Central memory CD4-positive, alpha-beta T cell (primary cell): ENCODE results near the gene PRKCSH.
A peak's percentile ranks its signal among the peaks of the same experiment; 100 is the strongest.
"Not testable (repeated sequence)": the region's sequence is repeated elsewhere in the genome, so short reads cannot be mapped to it uniquely, and the experiment has no call there.

ENCODE experiments used
- DNase-seq: peaks from one replicate; pipeline ENCODE4 v3.0.0; 2022

PRKCSH gene

GRCh38 chr19:11451327-11451870 is 16.0 kb downstream of the PRKCSH start:
- no peak for DNase-seq

GRCh38 chr19:11451871-11452619 is 16.6 kb downstream of the PRKCSH start:
- DNase-seq: no peak

DNA sequence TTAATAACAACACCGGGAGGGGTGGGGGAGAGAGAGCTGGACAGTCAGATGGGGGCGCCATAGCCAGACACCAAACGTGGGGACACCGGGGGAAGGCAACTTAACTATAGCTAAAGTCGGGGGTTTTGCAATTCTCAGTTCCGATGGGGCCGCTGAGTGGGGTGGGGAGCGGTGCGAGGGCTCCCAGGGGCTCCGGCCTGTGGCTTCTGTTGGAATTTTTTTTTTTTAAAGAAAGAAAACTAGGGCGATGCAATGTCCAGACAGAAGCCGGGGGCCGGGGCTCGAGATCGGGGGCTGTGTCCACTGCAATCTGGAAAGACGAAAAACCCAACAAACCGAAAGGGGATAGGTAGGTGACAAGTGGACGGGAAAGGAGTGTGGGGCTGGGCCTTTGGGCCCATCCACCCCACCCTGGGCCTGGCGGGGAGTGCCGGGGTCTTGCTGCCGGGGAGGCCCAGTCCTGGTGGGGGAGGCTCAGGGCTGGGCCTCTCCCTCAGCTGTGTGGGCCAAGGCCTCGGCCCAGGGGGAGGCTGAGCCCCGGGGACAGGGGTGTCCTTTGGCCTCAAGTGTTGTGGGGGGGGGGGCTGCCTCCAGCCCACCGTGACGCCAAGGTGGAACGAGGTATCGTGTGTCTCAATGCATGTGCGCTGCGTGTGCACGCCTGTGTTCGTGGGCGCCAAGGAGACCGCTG is 17.3 kb downstream of the PRKCSH start:
- DNase-seq: no peak

DNA sequence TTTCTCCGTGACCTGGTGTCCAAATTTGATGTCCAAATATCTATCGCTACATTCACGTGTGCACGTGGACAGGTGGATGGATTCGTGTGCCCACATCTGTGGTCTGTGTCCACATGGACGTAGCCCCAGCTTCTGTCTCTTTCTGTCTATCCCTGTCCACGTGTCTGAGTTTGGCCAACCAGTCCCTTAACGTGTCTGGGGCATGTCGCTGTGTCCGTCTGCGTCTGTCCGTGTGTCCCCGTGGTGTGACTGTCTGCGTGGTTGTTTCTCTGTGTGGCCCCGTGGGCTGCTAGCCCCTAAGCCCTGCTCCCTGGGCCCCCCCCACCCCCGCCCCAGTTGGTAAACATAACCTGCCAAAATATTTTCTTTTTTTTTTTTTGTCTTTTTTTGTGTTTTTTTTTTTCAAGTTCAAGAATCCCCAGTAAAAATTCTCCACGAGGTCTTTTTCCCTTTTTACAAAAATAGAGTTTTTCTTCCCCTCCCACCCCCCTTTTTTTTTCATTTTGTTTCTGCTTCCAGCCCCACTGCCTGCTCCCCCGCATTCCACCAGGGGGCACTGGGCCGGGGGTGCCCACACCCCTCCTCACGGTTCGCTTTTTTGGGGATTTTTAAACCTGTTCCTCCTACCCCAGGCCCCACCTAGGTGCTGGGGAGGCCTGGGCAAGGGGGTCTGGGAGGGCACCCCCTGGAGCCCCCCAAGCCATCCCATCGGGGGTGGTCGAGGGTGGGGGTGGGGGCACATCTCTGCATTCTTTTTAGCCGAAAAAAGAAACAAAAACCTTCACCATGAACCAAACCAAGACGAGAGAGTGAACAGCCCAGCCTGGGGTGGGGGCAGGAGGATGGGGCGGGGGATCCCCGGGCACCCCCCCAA is 18.3 kb downstream of the PRKCSH start:
- no peak for DNase-seq

DNA sequence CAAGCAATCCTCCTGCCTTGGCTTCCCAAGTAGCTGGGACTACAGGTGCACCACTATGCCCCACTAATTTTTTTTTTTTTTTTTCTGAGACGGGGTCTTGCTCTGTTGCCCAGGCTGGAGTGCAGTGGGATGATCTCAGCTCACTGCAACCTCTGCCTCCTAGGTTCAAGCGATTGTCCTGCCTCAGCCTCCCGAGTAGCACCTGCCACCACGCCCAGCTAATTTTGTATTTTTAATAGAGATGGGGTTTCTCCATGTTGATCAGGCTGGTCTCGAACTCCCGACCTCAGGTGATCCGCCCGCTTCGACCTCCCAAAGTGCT is 19.8 kb downstream of the PRKCSH start:
- DNase-seq: not testable (repeated sequence)

- DNase-seq: no peak
Measured at GRCh38 chr19:11456659-11457058, 21.2 kb downstream of the PRKCSH start.

GRCh38 chr19:11457115-11457514 is 21.7 kb downstream of the PRKCSH start:
- DNase-seq: no peak

GRCh38 chr19:11457831-11458230 is 22.4 kb downstream of the PRKCSH start:
- DNase-seq: no peak

DNA sequence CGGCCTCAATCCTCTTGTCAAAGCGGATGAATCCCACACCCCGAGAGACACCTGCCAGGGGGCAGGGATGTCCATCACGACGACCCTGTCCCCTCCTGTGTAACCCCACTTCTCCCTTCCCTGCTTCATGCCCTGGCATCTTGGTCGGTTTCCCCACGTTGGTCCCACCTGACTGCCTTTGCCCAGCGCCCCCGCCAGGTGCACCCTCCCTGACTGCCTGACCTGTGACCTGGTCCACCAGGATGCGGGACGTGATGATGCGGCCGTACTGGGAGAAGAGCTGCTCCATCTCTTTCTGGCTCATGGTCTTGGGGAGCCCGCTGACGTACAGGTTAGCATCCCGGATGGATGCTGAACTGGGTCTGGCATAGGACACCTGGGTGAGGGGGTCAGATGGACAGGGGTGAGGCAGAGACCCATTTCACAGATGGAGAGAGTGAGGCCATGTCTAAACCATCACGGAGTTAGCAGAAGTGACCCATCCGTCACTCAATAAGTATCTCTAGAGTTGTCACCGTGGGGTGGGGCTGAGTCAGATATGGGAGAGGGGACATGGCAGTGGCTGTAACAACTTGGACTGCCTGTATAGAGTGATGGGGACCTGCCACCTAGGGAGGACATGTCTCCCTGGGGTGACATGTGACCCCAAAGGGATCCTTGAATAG is 22.9 kb downstream of the PRKCSH start:
- no peak for DNase-seq

- not testable (repeated sequence) for DNase-seq
Measured at GRCh38 chr19:11458912-11459311, 23.5 kb downstream of the PRKCSH start.

DNA sequence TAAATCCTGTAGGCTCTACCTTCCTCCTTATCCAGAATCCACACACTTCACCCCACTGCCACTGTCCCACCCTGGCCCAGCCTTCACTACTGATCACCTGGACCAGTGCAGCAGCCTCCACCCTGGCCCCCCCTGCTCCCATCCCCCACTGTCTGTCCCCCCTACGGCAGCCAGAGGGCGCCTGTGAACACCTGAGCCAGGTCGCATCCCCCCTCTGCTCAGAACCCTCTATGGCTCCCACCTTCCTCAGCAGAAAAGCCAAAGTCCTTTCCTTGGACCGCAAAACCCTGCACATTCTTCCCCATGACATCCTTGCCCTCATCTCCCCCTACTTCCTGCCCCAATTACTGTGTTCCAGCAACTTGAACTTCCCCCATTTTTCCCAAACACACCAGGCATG is 24.8 kb downstream of the PRKCSH start:
- DNase-seq: no peak

DNA sequence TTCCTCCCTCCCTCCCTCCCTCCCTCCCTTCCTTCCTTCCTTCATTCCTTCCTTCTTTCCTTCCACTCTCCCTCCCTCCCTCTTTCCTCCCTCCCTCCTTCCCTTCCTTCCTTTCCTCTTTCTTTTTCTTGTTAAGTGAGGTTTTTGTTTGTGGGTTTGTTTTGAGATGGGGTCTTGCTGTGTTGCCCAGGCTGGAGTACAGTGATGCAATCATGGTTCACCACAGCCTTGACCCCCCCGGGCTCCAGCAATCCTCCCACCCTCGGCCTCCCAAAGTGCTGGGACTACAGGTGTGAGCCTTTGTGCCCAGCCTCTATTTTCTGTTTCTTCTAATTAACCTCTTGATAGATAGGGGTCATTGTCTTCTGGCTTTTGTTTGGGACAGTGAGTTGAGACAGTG is 26.0 kb downstream of the PRKCSH start:
- DNase-seq: no peak

- peak; percentile 24 for DNase-seq
Measured at GRCh38 chr19:11463391-11463790, 28.0 kb downstream of the PRKCSH start.

- no peak for DNase-seq
Measured at GRCh38 chr19:11464333-11465265, 29.2 kb downstream of the PRKCSH start.

GRCh38 chr19:11465600-11465999 is 30.2 kb downstream of the PRKCSH start:
- no peak for DNase-seq

GRCh38 chr19:11468266-11468845 is 32.9 kb downstream of the PRKCSH start:
- not testable (repeated sequence) for DNase-seq

DNA sequence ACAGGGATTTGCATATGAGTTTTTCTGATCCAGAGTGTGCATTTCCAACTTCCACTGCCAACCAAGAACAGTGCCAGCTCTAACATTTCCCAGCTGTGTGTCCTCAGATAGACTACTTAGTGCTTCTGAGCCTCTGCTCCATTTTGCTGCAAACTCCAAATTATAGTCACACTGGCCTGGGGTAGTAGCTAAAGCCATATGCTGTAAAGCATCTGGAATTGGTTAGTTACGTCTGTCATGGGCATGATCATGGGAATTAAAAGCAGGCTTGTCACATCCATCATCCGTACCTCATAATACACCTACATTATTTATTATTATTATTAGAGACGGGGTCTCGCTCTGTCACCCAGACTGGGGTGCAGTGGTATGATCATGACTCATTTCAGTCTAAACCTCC is 38.3 kb downstream of the PRKCSH start:
- no peak for DNase-seq

GRCh38 chr19:11475343-11475742 is 39.9 kb downstream of the PRKCSH start:
- not testable (repeated sequence) for DNase-seq

DNA sequence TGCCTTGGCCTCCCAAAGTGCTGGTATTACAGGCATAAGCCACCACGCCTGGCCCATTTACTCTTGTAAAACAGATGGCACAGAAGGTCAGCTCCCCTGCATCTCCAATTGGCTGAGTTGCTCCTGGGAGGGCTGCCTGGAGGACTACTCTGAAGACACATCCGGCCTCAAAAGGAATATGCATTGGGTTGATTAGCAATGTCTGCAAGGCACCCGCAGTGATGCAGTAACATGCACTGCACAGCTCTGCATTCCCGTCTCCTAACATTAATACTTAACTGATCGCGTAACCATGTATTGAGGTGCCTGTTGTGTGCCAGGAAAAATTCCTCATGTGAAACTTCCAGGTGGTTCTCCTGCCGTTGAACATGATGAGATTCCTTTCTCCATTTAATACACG is 40.4 kb downstream of the PRKCSH start:
- DNase-seq: no peak

DNA sequence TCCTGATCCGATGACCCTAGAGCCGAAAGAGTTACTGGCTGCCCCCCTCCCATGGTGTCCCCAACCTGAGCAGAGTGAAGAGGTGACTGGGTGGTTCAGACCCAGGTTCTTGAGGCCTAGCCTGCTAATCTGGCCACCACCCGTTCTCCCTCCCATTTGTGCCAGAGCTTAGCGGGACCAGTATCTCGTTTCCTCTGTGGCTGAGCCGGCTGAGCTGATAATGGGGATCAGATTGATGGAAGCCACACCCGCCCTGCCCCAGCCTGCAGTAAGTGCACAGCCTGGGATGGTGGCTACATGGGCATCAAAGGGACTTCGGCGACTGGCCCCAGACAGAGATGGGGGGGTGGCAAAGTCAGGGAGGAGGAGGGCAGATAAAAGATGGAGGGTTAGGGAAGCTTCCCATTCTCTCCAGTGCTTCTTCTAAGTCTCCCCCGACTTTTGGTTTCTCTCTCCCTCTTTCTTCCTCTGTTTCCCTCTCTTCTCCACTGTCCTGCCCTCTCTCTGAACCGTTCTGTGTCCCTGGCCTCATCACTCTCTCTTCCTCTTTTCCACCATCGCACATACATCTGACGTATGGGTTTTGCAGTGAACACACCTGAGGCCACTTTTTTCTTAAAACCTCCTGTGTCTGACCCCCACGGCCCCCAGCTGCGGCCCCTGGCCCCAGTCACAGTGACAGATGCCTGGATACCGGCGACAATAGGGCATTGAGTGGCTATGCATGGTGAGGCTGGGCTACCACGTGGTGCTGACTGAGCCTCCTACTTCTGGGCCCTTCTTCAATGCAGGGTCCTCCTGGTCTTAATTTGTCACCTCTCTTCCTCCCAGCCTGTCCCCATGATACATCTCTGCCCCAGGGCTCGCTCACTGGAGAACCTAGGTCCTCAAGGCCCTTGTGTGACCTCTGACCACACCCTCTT is 43.0 kb downstream of the PRKCSH start:
- DNase-seq: no peak
